ENCODE data around the gene PKP4. TPM values are rescaled to one million over a fixed set of nuclear protein-coding genes. Genes with fewer than 3 reads are reported as not detected.

The PKP4 gene
- total RNA-seq, 4 donors from 2014 or later = 58.2 to 115 (median 89.9) TPM

GRCh38 chr2:158512323-158512722, 55.6 kb downstream of the PKP4 start:
- no peak for ATAC-seq
- Histone ChIP-seq H3K27me3 (no peaks in the 10 kb centered on the region), H3K27ac (no peak overlapping the region), H3K4me1 (peaks cover 0 to 28% (median 5%) of the 10 kb centered on the region in 3 donors), H3K36me3 (no peaks in the 10 kb centered on the region), H3K4me3 (no peak overlapping the region), H3K9me3 (no peaks in the 10 kb centered on the region)
- TF ChIP-seq POLR2A (IDR thresholded peaks at IDR 0.05) (no peak), EP300 (IDR thresholded peaks at IDR 0.05) (no peak), POLR2AphosphoS5 (IDR thresholded peaks at IDR 0.05) (no peak), CTCF (IDR thresholded peaks at IDR 0.05) (no peak)
- 100% methylated on average over 1 of the region's 1 CpG; no CpG with 5 or more reads in 1 of the 2 donors for WGBS, 2 donors (ENCODE audit: low coverage in 1 of 2)

DNA sequence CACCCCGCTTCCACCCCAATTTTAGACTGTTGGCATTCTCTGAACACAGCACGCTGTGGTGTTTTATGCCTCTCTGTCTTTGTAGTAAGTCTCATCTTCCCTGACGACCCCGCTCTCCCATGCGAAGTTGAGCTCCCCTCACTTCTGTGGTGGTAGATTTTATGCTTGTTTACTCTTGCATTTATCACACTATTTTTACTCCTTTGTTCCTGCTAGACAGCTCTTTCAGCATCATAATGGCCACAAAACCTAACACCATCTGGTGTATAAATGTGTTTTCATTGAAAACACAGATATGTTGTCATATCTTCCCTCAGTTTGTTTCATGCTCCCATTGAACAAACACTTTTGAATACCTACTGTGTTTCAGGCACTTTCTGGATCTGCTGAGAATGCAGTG, 57.1 kb downstream of the PKP4 start:
- no peak for TF ChIP-seq POLR2AphosphoS5 (IDR thresholded peaks at IDR 0.05)
- no peak for TF ChIP-seq EP300 (IDR thresholded peaks at IDR 0.05)
- TF ChIP-seq POLR2A (IDR thresholded peaks at IDR 0.05) = no peak
- no peak for TF ChIP-seq CTCF (IDR thresholded peaks at IDR 0.05)

GRCh38 chr2:158518084-158518483, 61.3 kb downstream of the PKP4 start:
- WGBS, 2 donors (ENCODE audit: low coverage in 1 of 2) = 71 to 90% methylated on average over 3 of the region's 3 CpGs
- Histone ChIP-seq H3K9me3 (no peaks in the 10 kb centered on the region), H3K27me3 (no peaks in the 10 kb centered on the region), H3K27ac (no peak overlapping the region), H3K4me3 (no peak overlapping the region), H3K4me1 (peaks cover 0 to 31% (median 14%) of the 10 kb centered on the region in 3 donors), H3K36me3 (no peaks in the 10 kb centered on the region)
- peak; percentile 80 for ATAC-seq
- TF ChIP-seq POLR2A (IDR thresholded peaks at IDR 0.05) (no peak), POLR2AphosphoS5 (IDR thresholded peaks at IDR 0.05) (no peak), CTCF (IDR thresholded peaks at IDR 0.05) (no peak), EP300 (IDR thresholded peaks at IDR 0.05) (no peak)

More for the DNA sequence above, 57.1 kb downstream of the PKP4 start:
- Histone ChIP-seq H3K36me3 (no peaks in the 10 kb centered on the region), H3K27me3 (no peaks in the 10 kb centered on the region), H3K9me3 (no peaks in the 10 kb centered on the region), H3K27ac (no peak overlapping the region), H3K4me3 (no peak overlapping the region), H3K4me1 (peaks cover 0 to 38% (median 17%) of the 10 kb centered on the region in 3 donors)
- 89 to 91% methylated on average over 5 of the region's 5 CpGs for whole genome bisulfite sequencing, 2 donors (ENCODE audit: low coverage in 1 of 2)
- ATAC-seq = no peak

DNA sequence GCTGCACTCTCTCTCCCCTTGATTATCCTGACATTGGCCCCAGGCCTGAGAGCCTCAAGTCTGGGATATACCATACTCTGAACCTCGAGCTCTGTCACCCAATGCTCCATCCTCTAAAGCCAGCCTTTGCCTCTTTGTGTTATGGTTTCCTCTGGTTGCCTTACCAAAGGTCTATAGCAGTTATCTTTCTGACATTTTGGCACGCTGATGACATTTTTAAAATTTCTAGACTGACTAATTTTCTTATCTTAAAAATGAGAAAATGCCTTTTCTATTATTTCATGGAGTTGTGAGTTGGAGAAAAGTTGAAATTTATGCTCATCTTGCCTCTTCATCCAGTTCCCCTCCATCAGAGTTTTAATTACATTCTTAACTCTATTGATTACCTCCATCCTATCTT, 62.7 kb downstream of the PKP4 start:
- H3K36me3 ChIP-seq = no peaks in the 10 kb centered on the region
- no peaks in the 10 kb centered on the region for H3K27me3 ChIP-seq
- no peaks in the 10 kb centered on the region for H3K9me3 ChIP-seq
- H3K27ac ChIP-seq = no peak overlapping the region
- no peak for ATAC-seq
- TF ChIP-seq POLR2A (IDR thresholded peaks at IDR 0.05) (no peak), CTCF (IDR thresholded peaks at IDR 0.05) (no peak), POLR2AphosphoS5 (IDR thresholded peaks at IDR 0.05) (no peak), EP300 (IDR thresholded peaks at IDR 0.05) (no peak)
- peaks cover 0 to 31% (median 14%) of the 10 kb centered on the region in 3 donors for H3K4me1 ChIP-seq
- WGBS, 2 donors (ENCODE audit: low coverage in 1 of 2) = 88% methylated on average over 1 to 2 of the region's 2 CpGs
- no peak overlapping the region for H3K4me3 ChIP-seq

DNA sequence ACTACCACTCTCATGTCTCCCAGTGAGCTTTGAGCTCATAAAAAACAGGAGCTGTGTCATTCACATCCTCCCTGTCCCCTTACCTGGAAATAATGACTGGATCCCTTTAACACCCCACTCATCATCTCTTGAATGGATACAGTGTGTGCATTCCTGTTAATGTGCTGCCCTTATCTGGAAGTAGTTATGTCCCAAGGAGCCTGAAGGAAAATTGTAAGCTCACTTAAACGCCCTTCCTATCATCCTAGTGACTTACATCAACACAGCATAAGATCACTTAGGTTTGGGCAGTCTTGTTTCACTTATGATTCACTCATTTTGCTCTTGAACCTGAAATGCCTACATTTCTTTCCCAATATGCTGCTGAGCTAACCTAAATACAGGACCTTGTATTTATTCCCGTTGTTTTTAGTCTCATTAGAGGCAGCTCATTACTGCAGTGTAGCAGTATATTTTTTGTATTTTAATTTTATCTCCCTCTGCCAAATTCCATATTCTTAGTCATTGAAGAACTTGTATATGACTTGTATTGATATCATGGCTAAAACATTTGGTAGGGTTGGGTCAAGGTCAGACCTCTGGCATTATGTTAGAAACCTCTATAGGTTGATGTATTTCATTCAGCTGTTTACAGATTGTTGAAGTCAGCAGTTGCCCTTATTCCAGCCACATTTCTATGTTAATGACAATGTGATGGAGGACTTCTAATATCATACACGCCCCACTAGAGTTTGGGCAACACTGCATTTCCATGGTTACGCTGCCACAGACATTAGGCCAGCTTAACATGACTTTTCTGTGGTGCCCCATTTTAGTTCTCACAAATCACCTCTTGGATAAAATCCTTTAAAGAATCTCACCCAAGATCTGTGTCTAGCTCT, 72.9 kb downstream of the PKP4 start:
- 57 to 66% methylated on average over 3 to 4 of the region's 4 CpGs for WGBS, 2 donors (ENCODE audit: low coverage in 1 of 2)
- Histone ChIP-seq H3K36me3 (no peaks in the 10 kb centered on the region), H3K4me3 (no peak overlapping the region), H3K9me3 (no peaks in the 10 kb centered on the region), H3K27ac (peak overlapping the region in 3 of 4 donors; percentile 15 to 53 (median 33)), H3K4me1 (peaks cover 0 to 22% (median 0%) of the 10 kb centered on the region in 3 donors), H3K27me3 (no peaks in the 10 kb centered on the region)
- no peak for ATAC-seq
- TF ChIP-seq POLR2AphosphoS5 (IDR thresholded peaks at IDR 0.05) (peak; percentile 9), CTCF (IDR thresholded peaks at IDR 0.05) (no peak)
